ENCODE data around the gene VAV2. TPM values are rescaled to one million over a fixed set of nuclear protein-coding genes. Genes with fewer than 3 reads are reported as not detected.

The VAV2 gene
- total RNA-seq, 3 donors from 2014 or later, result 5.3 to 9.5 (median 8.8) TPM

DNA sequence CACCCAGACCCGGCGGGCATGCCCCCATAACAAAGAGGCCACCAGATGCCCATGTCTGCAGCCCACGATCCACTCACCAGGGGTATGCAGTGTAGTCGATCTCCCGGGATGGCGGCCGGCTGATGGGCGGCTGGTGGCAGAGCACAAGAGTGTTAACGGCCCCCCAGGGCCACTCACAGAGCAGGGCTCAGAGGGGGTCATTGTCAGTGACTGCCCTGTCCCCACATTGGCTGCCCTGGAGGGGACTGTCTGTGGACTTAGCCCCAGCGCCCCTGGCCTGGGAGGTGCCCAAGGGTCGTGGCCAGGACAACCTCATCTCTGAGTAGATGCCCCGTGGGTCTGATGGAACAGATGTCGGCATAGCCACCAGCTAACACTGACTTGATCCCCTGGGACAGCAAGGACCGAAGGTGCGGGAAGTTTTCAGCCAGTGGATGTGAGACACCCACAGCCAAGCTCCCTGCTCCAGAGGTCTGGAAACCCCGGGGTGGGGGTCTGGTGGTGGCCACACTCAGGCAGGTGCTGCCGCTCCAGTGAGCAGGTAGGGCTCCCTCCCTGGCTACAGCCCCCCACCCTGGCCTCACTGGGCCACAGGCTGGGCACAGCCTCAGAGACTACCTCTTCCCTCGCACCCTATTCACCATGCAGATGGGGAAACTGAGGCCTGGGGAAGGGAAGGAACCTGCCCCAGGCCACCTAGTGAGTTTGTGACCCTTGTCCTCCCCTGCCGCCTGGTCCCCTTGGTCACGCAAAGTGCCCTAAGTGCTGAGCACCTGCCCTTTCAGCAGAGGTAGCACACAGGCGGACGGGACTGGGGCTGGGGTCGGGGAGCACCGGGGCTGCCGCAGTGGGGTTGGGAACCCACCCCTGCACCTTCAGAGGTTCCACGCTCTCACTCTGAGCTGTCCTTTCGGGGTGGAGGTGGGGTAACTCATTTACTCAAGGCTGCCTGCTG, 215.9 kb downstream of the VAV2 start:
- Histone ChIP-seq H3K4me3 (no peak overlapping the region), H3K9me3 (peaks cover 0 to 12% of the 10 kb centered on the region in 2 donors), H3K36me3 (no peaks in the 10 kb centered on the region), H3K27ac (no peak overlapping the region), H3K27me3 (no peaks in the 10 kb centered on the region), H3K4me1 (no peaks in the 10 kb centered on the region)
- TF ChIP-seq POLR2AphosphoS5 (IDR thresholded peaks at IDR 0.05) (no peak), POLR2A (IDR thresholded peaks at IDR 0.05) (no peak)
- TF ChIP-seq, protein P1, sequence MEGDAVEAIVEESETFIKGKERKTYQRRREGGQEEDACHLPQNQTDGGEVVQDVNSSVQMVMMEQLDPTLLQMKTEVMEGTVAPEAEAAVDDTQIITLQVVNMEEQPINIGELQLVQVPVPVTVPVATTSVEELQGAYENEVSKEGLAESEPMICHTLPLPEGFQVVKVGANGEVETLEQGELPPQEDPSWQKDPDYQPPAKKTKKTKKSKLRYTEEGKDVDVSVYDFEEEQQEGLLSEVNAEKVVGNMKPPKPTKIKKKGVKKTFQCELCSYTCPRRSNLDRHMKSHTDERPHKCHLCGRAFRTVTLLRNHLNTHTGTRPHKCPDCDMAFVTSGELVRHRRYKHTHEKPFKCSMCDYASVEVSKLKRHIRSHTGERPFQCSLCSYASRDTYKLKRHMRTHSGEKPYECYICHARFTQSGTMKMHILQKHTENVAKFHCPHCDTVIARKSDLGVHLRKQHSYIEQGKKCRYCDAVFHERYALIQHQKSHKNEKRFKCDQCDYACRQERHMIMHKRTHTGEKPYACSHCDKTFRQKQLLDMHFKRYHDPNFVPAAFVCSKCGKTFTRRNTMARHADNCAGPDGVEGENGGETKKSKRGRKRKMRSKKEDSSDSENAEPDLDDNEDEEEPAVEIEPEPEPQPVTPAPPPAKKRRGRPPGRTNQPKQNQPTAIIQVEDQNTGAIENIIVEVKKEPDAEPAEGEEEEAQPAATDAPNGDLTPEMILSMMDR (IDR thresholded peaks at IDR 0.05), result no peak
- intact Hi-C loops (cut with DNase I; ENCODE audit: low total_unique reads), result no loop called here
- no peak for DNase-seq (ENCODE audit: low spot score in 2 of 2)

- no peaks in the 10 kb centered on the region for H3K27me3 ChIP-seq
- no peaks in the 10 kb centered on the region for H3K36me3 ChIP-seq
Observed at GRCh38 chr9:133775291-133775690, 216.8 kb downstream of the VAV2 start.

GRCh38 chr9:133774799-133775198, 217.3 kb downstream of the VAV2 start:
- Histone ChIP-seq H3K4me3 (no peak overlapping the region), H3K36me3 (no peaks in the 10 kb centered on the region), H3K4me1 (no peaks in the 10 kb centered on the region), H3K9me3 (peaks cover 0 to 12% of the 10 kb centered on the region in 2 donors), H3K27ac (no peak overlapping the region), H3K27me3 (no peaks in the 10 kb centered on the region)
- DNase-seq (ENCODE audit: low spot score in 2 of 2), result no peak
- intact Hi-C loops (cut with DNase I; ENCODE audit: low total_unique reads), result no loop called here
- no peak for TF ChIP-seq POLR2A (IDR thresholded peaks at IDR 0.05)
- TF ChIP-seq, protein P1 (IDR thresholded peaks at IDR 0.05), result no peak
- no peak for TF ChIP-seq POLR2AphosphoS5 (IDR thresholded peaks at IDR 0.05)

More at GRCh38 chr9:133775291-133775690, 216.8 kb downstream of the VAV2 start:
- Histone ChIP-seq H3K4me1 (no peaks in the 10 kb centered on the region), H3K4me3 (no peak overlapping the region), H3K27ac (no peak overlapping the region), H3K9me3 (peaks cover 0 to 12% of the 10 kb centered on the region in 2 donors)
- intact Hi-C loops (cut with DNase I; ENCODE audit: low total_unique reads), result no loop called here
- no peak for DNase-seq (ENCODE audit: low spot score in 2 of 2)
- TF ChIP-seq, protein P1 (IDR thresholded peaks at IDR 0.05), result no peak
- TF ChIP-seq POLR2AphosphoS5 (IDR thresholded peaks at IDR 0.05) (no peak), POLR2A (IDR thresholded peaks at IDR 0.05) (no peak)

- intact Hi-C loops (cut with DNase I; ENCODE audit: low total_unique reads), result no loop called here
- Histone ChIP-seq H3K4me3 (no peak overlapping the region), H3K4me1 (no peaks in the 10 kb centered on the region), H3K27ac (no peak overlapping the region), H3K9me3 (peaks cover 0 to 12% of the 10 kb centered on the region in 2 donors), H3K27me3 (no peaks in the 10 kb centered on the region), H3K36me3 (no peaks in the 10 kb centered on the region)
- peak in 1 of 2 donors; percentile 24 for DNase-seq (ENCODE audit: low spot score in 2 of 2)
- TF ChIP-seq POLR2AphosphoS5 (IDR thresholded peaks at IDR 0.05) (no peak), POLR2A (IDR thresholded peaks at IDR 0.05) (no peak)
- TF ChIP-seq, protein P1 (IDR thresholded peaks at IDR 0.05), result no peak
Observed at GRCh38 chr9:133773889-133774655, 218.1 kb downstream of the VAV2 start.

All from breast epithelium (tissue), 4 donors.